B cell (primary cell): ENCODE results near the gene QKI. TPM values are rescaled to one million over a fixed set of nuclear protein-coding genes. Genes with fewer than 3 reads are reported as not detected.

ENCODE experiments used
- ATAC-seq: fragments of 200-7000 bp; cut with Tn5 transposase; one replicate; pipeline ENCODE4 v1.10.0; 2021; ENCODE audit warnings: low read depth, mild to moderate bottlenecking, moderate number of reproducible peaks, moderate library complexity
- CTCF ChIA-PET: fragments of 350-600 bp; sonication (Branson Sonifier 250); formaldehyde crosslinking; loops from one replicate; lab custom pipeline; 2021; ENCODE audit warnings: antibody characterized with exemption, inconsistent platforms; lab: Charles Lee
- POLR2A ChIA-PET: fragments of 350-600 bp; sonication (Branson Sonifier 250); formaldehyde crosslinking; loops from one replicate; lab custom pipeline; 2021; ENCODE audit warnings: antibody characterized with exemption; lab: Charles Lee
- DNase-seq: peaks from one replicate; pipeline ENCODE4 v3.0.0; 2013
- H2AFZ ChIP-seq: 2 replicates; pipeline ENCODE4 v1.6.1; 2012; ENCODE audit warnings: mild to moderate bottlenecking, low read depth, low read length; ENCODE audit not compliant: insufficient read depth, poor library complexity, severe bottlenecking
- H3K27ac ChIP-seq, 2 donors: 1 replicate in 1 of 2; 2 replicates in 1 of 2; pipeline ENCODE4 v1.5.1; 2012 to 2013; ENCODE audit warnings: low read length in 2 of 2, mild to moderate bottlenecking in 2 of 2, moderate library complexity in 1 of 2
- H3K27me3 ChIP-seq, 4 experiments: fragments of 200-600 bp in 1 of 4; sonication (generic) in 1 of 4; replicated peaks in 1 of 4; 1 replicate in 2 of 4; 2 replicates in 2 of 4; pipeline versions ENCODE4 v1.6.1 to v1.7.0; 2013 to 2016; ENCODE audit warnings: low read length in 3 of 4, mild to moderate bottlenecking in 2 of 4, mixed read lengths in 1 of 4, moderate library complexity in 1 of 4; ENCODE audit not compliant: insufficient read depth in 4 of 4, control insufficient read depth in 3 of 4; ENCODE audit errors: control extremely low read depth in 1 of 4
- H3K36me3 ChIP-seq, 2 experiments: replicated peaks in 1 of 2; 1 replicate in 1 of 2; 2 replicates in 1 of 2; pipeline versions ENCODE4 v1.6.1 to v1.7.1; 2013; ENCODE audit warnings: low read length in 1 of 2; ENCODE audit not compliant: insufficient read depth in 2 of 2, control insufficient read depth in 1 of 2; ENCODE audit errors: control extremely low read depth in 1 of 2, extremely low read depth in 1 of 2
- H3K4me1 ChIP-seq, 2 donors: fragments of 200-600 bp in 1 of 2; sonication (generic) in 1 of 2; 1 replicate in 1 of 2; 2 replicates in 1 of 2; pipeline versions ENCODE4 v1.5.1 to v1.6.1; 2013 to 2017; ENCODE audit warnings: low read length in 2 of 2; ENCODE audit not compliant: control insufficient read depth in 2 of 2, insufficient read depth in 2 of 2
- H3K4me2 ChIP-seq: replicated peaks from 2 replicates; pipeline ENCODE3; 2012; ENCODE audit warnings: mild to moderate bottlenecking, low read depth, low read length; ENCODE audit not compliant: poor library complexity, severe bottlenecking
- H3K4me3 ChIP-seq, 5 experiments: fragments of 200-600 bp in 1 of 5; sonication (generic) in 1 of 5; 1 replicate in 3 of 5; 2 replicates in 2 of 5; pipeline versions ENCODE4 v1.5.1 to v1.7.0; 2011 to 2016; ENCODE audit warnings: low read length in 4 of 5, mild to moderate bottlenecking in 4 of 5, low read depth in 2 of 5, control low read depth in 1 of 5, moderate library complexity in 1 of 5; ENCODE audit not compliant: insufficient read depth in 1 of 5; ENCODE audit errors: control extremely low read depth in 1 of 5, extremely low read depth in 1 of 5
- H3K79me2 ChIP-seq: fragments of 200-600 bp; sonication (generic); one replicate; pipeline ENCODE4 v1.6.0; 2016; ENCODE audit warnings: low read length; ENCODE audit not compliant: control insufficient read depth, insufficient read depth
- H3K9ac ChIP-seq: fragments of 200-600 bp; sonication (generic); 2 replicates; pipeline ENCODE4 v1.6.1; 2017; ENCODE audit warnings: mild to moderate bottlenecking, low read length, moderate library complexity
- H3K9me3 ChIP-seq, 3 donors: one replicate each; pipeline versions ENCODE4 v1.6.1 to v1.7.1; 2013; ENCODE audit warnings: low read length in 2 of 3; ENCODE audit not compliant: control insufficient read depth in 2 of 3, insufficient read depth in 1 of 3; ENCODE audit errors: control extremely low read depth in 1 of 3
- H4K20me1 ChIP-seq: 2 replicates; pipeline ENCODE4 v1.6.0; 2012; ENCODE audit warnings: mild to moderate bottlenecking, low read length; ENCODE audit not compliant: insufficient read depth, control insufficient read depth, poor library complexity, severe bottlenecking
- H3K27ac Mint-ChIP-seq: one replicate; pipeline ENCODE4 v1.8.0; 2021; ENCODE audit warnings: mixed read lengths
- H3K27me3 Mint-ChIP-seq: one replicate; pipeline ENCODE4 v1.8.0; 2021; ENCODE audit warnings: mixed read lengths
- H3K4me1 Mint-ChIP-seq: one replicate; pipeline ENCODE4 v1.8.0; 2021; ENCODE audit warnings: mixed read lengths
- H3K4me3 Mint-ChIP-seq: one replicate; pipeline ENCODE4 v1.8.0; 2021; ENCODE audit warnings: mixed read lengths
- H3K9me3 Mint-ChIP-seq: one replicate; pipeline ENCODE4 v1.8.0; 2022; ENCODE audit warnings: mixed read lengths; ENCODE audit not compliant: insufficient read depth
- EZH2 ChIP-seq: IDR thresholded peaks from 2 replicates; pipeline ENCODE4 v1.6.1; 2012; ENCODE audit warnings: borderline replicate concordance, low read depth, mild to moderate bottlenecking, moderate library complexity, low read length; ENCODE audit not compliant: insufficient read depth, poor library complexity, severe bottlenecking
- WGBS: methylation state at CpG from one replicate; pipeline ENCODE4 v1.1.5; 2013; ENCODE audit warnings: missing lambda C conversion rate; ENCODE audit not compliant: insufficient coverage; 5-methylcytosine and 5-hydroxymethylcytosine counted together
- intact Hi-C: fragments of 100-400 bp; cut with micrococcal nuclease; formaldehyde crosslinking; loops from one replicate; pipeline ENCODE4 v1.10.0; 2022
- polyA plus RNA-seq: library from polyadenylated mRNA; depleted of rRNA; stranded (reverse); fragments of >200 nt; gene quantifications from 2 replicates; pipeline ENCODE4 v1.2.3, GENCODE V29; 2012
- total RNA-seq, 2 donors: library from RNA; stranded (reverse); fragments of 120-200 nt in 1 of 2; gene quantifications; 1 replicate in 1 of 2; 2 replicates in 1 of 2; pipeline versions ENCODE4 v1.2.3 to v1.2.4, GENCODE V29; 2013 to 2022
- TF ChIP-seq, protein P1 (sequence below): fragments of 200-600 bp; IDR thresholded peaks from one replicate; pipeline ENCODE4 v1.8.0; 2022; ENCODE audit warnings: antibody characterized with exemption, mild to moderate bottlenecking

The QKI gene
- total and polyA plus RNA-seq, 2 donors (not counting 1 experiment from before 2014, with no cell fraction given) = 38.8 to 79.5 TPM

DNA sequence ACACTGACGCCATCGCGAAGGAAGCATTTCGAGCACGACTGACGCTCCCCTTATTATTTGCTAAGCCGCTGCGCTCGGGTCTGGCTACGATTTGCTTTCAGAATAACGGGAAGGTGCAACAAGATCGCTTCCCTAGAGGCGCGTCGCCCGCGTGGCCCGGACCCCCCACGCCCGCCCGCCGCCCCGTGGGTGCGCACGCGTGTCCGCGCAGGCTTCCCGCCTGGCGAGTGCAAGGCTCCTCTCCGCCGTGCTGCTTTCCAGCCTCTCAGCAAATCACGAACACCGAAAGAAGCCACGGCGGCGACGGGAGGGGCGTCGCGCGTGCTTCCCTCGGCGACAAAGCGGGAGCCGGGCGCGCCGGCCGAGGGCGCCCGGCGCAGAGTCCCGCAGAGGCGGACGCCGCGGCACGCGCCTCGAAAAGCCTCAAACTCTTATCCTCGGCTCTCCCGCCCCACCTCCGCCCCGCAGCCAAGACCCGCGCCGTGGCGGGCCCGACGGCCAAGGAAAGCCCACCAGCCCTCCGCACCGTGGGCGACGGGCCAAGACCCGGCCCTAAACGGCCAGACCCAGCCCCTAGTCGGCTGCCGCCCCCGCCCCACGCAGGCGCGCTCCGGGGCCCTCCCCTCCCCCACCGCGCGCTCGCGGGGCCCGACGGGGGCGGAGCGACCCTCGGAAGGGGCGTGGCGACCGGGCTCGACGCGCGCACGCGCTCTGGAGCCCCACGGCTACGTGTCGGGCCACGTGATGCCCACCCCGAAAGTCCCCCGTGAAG, 987 bp upstream of the QKI start:
- peaks cover 18 to 21% of the 10 kb centered on the region in 2 donors for H3K4me1 ChIP-seq
- peak overlapping the region; percentile 91 for H3K4me3 Mint-ChIP-seq
- H3K27ac ChIP-seq = peak overlapping the region; percentile 93 to 96
- peaks cover 16% of the 10 kb centered on the region for H3K79me2 ChIP-seq
- H3K4me3 ChIP-seq = peak overlapping the region; percentile 45 to 77 (median 70)
- peaks cover 10% of the 10 kb centered on the region for H4K20me1 ChIP-seq
- H3K36me3 ChIP-seq = no peaks in the 10 kb centered on the region
- H3K9me3 Mint-ChIP-seq = no peaks in the 10 kb centered on the region
- DNase-seq (peak; percentile 97), ATAC-seq (peak; percentile 68)
- peak overlapping the region; percentile 96 for H3K27ac Mint-ChIP-seq
- peaks cover 4% of the 10 kb centered on the region for H3K27me3 Mint-ChIP-seq
- peak overlapping the region; percentile 85 for H3K4me2 ChIP-seq
- H3K9me3 ChIP-seq = no peaks in the 10 kb centered on the region
- TF ChIP-seq, protein P1, sequence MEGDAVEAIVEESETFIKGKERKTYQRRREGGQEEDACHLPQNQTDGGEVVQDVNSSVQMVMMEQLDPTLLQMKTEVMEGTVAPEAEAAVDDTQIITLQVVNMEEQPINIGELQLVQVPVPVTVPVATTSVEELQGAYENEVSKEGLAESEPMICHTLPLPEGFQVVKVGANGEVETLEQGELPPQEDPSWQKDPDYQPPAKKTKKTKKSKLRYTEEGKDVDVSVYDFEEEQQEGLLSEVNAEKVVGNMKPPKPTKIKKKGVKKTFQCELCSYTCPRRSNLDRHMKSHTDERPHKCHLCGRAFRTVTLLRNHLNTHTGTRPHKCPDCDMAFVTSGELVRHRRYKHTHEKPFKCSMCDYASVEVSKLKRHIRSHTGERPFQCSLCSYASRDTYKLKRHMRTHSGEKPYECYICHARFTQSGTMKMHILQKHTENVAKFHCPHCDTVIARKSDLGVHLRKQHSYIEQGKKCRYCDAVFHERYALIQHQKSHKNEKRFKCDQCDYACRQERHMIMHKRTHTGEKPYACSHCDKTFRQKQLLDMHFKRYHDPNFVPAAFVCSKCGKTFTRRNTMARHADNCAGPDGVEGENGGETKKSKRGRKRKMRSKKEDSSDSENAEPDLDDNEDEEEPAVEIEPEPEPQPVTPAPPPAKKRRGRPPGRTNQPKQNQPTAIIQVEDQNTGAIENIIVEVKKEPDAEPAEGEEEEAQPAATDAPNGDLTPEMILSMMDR = no peak
- no peak for TF ChIP-seq EZH2
- ChIA-PET POLR2A (no interaction called here), CTCF (no interaction called here)
- H3K27me3 ChIP-seq = no peaks in the 10 kb centered on the region
- peak overlapping the region; percentile 83 for H2AFZ ChIP-seq
- intact Hi-C loops = loop anchor here (1.0 kb wide), 1 partner anchor 254 kb away; no protein-coding TSS in a partner anchor
- peak overlapping the region; percentile 84 for H3K9ac ChIP-seq
- under 1% methylated on average over 105 of the region's 109 CpGs for WGBS
- H3K4me1 Mint-ChIP-seq = peaks cover 28% of the 10 kb centered on the region
